ENCODE data around the gene GNG11.
"Not testable (repeated sequence)": the region's sequence is repeated elsewhere in the genome, so short reads cannot be mapped to it uniquely, and the experiment has no call there.

GNG11 gene

GRCh38 chr7:93913197-93913596 lies 8.3 kb upstream of the GNG11 start:
- no peak for DNase-seq

GRCh38 chr7:93914581-93915066 lies 6.9 kb upstream of the GNG11 start:
- DNase-seq, result no peak

DNA sequence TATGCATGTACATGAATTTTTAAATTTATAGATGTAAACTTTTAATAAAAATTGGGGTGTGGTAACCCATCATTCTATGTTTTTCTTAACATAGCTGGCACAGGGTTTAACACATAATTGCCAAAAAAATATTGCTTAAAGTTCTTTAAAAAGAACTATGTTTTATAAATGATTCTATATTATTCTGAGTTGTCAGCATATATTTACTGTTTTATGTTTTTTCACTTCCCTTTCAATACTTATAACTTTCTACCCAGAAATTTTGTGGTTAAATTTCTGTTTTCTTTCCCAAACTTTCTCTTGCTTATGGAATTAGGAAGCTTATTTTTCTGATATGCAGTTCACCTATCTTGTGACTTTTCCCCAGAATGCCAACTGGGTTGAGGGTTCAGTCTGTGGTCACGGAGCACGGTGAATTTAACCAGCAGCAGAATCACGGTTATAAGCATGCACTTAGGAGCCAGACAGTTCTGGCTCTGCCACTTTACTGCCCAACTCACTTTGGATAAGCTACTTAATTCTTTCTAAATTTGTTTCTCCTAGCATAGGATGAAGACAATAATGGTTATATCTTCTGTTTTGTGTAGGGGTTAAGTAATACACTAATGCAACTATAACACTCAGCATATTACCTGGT lies 6.2 kb upstream of the GNG11 start:
- not testable (repeated sequence) for DNase-seq

- not testable (repeated sequence) for DNase-seq
Observed at GRCh38 chr7:93915888-93916287, 5.6 kb upstream of the GNG11 start.

DNA sequence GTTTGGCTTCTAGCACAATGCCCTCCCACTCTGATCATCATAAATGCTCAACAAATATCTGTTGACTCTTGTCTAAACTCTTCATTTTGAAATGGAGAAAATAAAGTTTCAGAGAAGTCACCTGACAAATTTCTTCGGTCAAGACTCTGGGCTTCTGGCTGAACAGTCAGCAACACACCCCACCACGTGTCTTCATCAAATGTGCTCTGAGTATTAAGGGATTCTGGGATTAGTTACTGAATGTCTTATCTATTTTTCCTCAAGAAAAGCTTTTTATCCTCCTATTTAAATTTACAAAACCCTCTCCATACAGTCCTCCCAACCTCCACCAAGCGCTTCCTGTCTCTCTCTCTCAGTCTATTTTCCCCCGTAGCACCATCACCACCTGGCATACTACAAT lies 5.2 kb upstream of the GNG11 start:
- DNase-seq, result not testable (repeated sequence)

DNA sequence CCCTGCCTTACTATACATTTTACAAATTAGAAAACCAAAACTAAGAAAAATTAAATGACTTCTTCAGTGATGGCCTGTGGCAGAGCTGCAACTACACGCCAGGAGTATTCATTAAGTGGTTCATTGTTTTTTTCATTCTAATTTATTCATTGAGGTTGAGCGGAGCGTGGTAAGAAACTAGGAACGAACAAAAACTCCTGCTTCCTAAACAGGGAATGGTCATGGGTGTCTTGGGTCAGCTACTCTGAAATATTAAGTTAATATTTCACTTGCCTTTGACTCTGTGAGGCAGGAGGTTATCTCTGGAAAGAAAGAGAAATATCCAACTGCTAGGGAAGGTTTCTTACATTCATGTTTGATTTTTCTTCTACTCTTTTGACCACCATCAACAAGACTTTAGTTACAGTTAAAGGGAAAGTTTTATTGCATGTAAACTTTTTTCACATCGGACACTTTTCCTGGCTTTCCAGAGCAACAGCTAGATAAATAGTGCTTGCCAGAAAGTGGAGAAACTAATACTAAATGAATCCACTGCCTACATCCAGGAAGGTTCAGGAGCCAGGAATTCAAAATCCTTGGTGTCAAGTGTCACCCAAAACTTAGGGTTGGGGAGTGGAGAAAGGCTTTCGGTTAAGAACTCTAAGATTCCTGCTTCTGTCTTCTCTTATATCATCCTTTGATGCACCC lies 896 bp upstream of the GNG11 start:
- DNase-seq, result no peak

DNA sequence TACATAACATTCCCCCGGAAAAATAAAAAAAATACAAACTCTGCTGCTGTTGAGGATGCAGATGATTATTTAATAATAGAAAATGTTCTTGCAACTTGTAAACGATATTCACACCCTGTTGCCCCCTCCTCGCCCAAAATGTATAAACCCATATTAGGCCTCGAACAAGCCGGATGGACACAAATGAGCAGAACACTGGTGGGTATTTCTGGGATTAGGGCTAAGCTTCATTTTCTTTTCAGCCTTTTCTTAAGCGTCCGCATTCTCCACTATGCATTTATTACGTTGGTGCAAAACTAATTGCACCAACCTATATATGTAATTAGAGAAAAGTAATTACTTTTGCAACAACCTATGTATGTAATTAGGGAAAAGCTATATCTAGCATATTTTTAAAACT lies 349 bp upstream of the GNG11 start:
- DNase-seq, result no peak

DNA sequence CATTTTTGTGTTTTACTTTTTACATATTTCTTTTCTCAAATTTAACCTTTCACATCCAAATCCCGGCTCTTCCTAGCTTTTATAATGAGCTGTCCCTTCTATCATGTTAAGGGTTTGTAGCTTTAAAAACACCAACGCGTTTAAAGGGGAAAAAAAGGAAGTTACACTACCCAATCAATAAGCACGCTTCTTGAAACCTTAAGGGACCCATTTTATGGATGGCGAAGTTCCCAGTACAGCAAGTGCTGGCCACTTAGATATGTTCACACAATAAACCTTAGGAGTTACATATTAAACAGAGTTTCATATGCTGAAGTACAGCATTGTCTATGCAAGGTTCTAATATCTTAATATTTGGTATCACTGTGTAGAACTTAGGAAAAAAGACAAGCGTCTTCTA lies 1.8 kb downstream of the GNG11 start:
- no peak for DNase-seq

DNA sequence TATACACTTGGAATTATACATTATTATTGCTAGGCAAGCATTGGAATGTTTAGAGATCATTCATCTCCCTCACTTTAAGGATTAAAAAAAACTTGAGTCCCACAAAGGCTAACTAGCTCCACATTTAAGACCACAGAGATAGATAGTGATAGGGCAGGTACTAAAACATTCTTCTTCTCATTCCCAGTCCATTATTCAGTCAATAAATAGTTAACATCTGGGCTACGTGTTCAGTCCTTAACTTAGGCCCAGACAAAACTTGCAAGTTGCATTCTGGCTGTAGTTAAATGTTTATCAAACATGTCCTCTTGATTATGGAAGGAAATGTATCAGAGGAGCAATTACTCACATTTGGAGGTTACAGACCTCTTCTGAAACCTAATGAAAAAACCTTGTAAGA lies 2.4 kb downstream of the GNG11 start:
- DNase-seq, result no peak

GRCh38 chr7:93926800-93927199 lies 5.3 kb downstream of the GNG11 start:
- no peak for DNase-seq

DNA sequence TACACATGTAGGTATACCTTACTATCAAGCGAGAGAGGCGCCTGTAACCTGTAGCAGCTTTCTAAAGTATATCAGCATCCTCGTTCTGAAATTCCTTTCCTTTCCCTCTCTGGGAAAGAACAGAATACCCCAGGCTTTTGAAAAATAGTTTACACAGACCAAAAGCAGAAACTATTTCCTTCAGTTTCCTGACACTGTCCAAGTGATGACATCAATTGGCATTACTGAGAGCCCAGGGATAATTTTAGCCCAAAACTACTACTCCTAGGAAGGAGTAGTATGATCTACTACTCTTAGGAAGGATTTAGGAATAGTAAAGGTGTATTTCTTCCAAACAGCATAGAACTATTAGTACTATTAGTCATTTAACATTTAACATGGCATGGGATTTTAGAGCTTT lies 6.0 kb downstream of the GNG11 start:
- DNase-seq, result no peak

- no peak for DNase-seq
Observed at GRCh38 chr7:93931655-93932054, 10.1 kb downstream of the GNG11 start.

- no peak for DNase-seq
Observed at GRCh38 chr7:93933156-93933555, 11.6 kb downstream of the GNG11 start.

GRCh38 chr7:93935102-93935501 lies 13.6 kb downstream of the GNG11 start:
- DNase-seq, result no peak

GRCh38 chr7:93937818-93938217 lies 16.3 kb downstream of the GNG11 start:
- DNase-seq, result no peak

- no peak for DNase-seq
Observed at GRCh38 chr7:93938293-93938692, 16.8 kb downstream of the GNG11 start.

- no peak for DNase-seq
Observed at GRCh38 chr7:93941945-93942344, 20.4 kb downstream of the GNG11 start.

DNA sequence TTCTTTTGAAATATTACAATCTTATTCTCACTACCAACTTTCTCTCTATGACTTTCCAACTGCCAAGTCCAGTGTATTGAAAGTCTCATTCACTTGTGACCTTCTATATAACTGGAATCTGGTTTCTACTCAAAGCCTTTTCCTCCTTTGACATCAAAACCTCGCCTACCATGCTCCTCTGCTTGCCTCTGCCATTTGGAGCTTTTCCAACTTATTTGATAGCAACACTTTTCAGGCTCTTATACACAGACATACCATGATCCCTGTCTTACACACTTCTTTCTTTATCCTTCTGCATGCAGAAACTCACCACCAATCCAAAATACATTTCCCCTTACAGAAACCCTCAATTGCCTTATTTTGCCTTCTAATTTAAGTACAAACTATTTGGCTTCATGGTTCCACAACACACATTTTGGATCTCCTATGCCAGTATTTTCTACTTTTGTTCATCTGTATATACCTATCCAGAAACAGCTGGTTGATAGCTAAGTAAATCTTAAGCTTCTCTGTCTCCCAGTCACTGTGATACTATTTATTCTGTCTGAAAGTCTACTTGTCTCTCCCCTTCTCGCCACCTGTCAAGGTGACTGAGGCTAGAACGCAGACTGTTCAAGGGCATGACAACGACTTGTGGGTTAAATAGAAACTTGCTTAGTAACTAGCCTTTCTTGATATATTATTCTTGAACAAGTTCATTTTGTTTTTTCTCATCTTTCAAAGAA lies 22.4 kb downstream of the GNG11 start:
- DNase-seq, result no peak

DNA sequence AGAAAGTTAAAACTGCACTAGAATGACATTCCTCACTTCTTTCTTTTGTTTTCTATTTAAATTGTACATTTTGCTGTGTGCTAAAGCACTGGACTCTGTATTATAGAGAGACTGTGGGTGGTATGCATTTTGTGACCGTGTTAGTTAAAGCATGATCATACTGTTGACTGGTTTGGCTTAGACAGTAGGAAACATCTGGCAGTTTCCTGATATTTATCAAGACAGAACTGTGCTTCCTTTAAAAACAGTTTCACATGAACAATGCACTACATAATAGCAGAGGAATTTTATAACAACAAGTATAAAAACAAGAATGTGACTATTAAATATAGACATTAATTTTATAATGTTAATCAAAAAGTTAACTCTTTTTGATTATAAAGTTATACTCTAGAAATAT lies 23.1 kb downstream of the GNG11 start:
- DNase-seq, result no peak

GRCh38 chr7:93945083-93945482 lies 23.5 kb downstream of the GNG11 start:
- DNase-seq, result no peak

DNA sequence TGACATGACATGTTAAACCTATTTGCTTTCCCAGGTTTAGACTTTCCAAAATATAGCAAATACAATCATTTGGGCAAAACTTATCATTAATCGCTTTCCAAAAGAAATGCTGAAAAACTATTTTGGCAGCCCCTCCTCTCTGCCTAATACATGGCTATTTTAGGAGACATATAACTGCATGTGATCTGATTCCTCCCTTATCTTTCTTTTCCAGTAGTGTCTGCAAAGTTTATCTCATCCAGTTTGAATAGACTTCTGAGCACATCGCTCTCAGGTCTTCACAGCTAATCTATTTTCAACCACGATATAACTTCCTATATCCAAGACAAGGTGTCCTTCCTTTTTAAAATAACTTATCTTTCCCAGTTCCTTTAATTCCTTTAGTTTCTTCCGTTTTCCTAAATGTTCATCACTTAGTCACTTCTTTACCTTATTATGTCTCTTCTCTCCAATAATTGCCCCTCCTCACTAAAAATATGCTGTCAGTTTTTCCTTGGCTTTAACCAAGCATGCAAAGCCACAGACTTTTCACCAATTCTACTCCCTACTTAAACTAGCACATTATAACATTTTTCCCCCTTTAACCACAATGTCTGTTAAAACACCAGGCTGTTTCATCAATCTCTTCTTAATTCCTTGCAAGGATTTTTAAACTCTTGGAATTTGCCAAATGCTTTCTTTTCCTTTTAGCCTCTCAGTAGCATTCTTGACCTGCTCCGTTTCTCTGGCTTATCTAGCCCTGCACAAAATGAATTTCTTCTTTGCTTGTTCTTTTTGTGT lies 24.4 kb downstream of the GNG11 start:
- no peak for DNase-seq

- no peak for DNase-seq
Observed at GRCh38 chr7:93948106-93948505, 26.6 kb downstream of the GNG11 start.

GRCh38 chr7:93948873-93949272 lies 27.3 kb downstream of the GNG11 start:
- DNase-seq, result no peak
